Measurements from ENCODE around the gene TMEM179.

Gene TMEM179

DNA sequence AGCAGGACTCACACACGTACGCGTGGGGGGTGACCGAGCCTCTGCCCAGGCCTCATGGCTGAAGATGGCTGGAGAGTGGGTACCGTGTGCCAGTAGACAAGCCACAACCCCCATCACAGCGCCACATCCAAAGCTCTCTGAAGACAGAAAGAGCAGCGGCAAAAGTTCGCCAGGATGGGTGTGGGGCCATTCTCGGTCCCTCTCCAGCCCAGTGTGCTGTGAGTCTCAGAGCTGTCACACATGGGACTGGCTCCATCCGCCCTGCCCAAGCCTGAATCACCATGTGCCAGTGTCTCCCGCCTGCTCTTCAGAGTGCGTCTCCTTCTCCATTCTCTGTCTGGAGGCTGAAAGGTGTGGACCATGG is 5.7 kb downstream of the TMEM179 start:
- DNase-seq (ENCODE audit: low read depth), result no peak

DNA sequence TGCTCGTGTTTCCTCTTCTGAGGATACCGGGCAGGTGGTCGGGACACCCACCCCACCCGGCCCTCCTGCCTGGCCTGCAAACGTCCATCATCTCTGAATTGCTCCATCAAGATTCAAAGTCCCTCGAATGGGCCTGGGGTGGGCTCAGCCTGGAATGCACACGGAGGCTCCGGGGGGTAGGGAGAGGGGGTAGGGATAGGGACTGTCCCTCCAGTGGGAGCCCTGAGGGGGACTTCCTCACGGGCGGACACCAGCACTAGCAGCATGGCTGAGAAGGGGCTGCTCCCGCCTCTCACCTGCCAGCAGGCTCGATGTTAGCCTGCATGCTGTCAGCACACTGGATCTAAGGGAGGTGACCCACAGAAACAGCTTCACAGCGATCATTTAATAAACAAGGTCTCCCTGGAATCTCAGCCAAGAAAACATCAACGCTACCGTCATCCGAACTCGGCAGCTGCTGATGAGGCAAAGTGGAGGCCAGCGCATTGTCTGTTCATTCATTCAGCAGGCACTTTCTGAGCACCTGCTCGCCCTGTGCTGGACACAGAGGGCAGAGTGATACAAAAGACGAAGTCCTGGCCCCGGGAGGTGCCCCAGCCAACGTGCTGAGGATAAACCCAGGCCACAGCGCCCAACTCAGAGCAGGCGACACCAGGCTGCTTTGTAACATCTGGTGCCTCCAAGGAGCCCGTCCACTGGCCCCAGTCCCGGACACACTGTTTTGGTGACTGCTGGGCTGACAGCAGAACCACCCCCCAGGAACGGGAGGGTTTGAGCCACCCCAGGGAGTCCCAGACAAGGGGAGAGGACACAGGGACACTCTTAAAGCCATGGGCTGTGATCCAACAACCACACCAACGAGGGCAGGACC is 6.3 kb downstream of the TMEM179 start:
- DNase-seq (ENCODE audit: low read depth), result no peak

DNA sequence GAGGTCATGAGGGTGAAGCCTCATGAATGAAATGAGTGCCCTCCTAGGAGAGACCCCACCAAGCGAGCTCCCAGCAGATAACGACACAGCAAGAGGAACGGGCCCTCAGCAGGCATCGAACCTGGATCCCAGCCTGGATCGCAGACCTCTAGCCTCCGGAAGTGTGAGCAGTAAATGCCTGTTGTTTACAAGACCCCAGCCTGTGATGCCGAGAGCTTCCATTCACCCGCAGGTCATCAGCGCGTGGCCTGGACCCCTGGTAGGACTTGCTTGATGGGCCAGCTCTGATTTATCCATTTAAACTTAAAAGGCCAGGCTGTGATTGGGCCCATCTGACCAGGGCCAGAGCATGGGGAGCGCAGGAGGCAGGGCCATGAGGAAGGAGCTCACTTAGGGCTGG is 7.0 kb downstream of the TMEM179 start:
- no peak for DNase-seq (ENCODE audit: low read depth)

DNA sequence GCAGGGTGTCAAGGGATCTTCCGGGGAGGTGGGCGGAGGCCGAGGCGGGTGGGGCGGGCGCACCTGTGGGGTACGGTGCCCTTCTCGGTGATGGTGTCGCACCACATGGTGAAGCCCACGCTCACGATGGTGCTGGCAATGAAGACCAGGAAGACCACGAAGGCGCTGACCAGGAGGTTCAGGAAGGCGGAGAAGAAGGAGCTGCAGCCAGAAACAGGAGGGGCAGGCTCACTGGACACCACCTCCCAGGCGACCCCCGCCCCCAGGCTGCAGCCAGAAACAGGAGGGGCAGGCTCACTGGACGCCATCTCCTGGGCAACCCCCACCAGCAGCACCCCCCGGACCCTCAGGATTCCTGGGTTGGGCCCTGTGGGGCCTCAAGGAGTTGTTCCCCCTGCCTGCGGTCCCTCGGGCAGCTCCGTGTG is 7.6 kb downstream of the TMEM179 start:
- no peak for DNase-seq (ENCODE audit: low read depth)

DNA sequence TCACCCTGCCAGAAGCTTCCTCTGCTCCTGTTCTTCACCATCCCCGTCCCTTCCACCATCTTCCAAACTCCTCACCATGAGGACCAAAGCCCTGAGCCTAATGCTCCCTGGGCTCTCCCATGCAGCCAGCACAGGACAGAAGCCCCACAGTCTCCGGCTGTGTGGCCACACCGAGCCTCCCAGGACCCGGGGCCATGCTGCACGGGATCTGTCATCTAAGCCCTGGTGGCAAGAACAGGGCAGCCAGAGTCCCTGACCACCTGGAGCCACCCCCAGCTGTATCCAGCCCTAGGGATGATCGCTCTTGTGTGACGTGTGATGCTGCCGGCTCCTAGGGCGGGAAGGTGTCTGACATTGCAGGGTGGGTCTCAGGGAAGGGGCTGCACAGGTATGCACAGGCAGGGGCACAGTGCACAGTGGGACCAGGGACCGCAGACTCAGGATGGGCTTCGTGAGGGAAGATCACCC is 8.1 kb downstream of the TMEM179 start:
- DNase-seq (ENCODE audit: low read depth), result no peak

DNA sequence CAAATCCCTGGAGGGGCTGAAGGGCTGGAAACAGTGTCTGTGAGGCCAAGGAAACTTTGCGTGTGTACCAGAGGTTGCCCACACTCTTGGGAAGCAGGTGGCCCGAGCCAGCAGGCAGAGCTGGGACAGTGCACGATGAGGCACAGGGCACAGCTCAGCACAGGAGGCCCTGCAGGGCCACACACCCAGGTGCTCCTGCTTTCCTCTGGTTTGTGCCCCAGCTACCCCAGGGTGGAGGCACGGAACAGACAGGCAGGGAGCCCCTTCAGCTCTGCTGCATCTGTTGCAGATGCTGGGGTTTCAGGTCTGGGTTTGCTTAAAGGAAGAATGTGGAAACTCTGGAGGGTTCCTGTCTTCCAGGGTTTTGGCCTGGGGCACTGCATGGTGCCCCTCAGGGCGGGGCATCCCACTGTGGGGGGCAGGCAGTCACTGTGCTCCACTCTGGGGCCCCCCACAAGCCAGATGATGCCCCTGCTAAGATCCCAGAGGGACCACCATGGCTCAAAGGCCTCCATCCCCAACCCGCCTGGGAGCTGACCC is 8.6 kb downstream of the TMEM179 start:
- DNase-seq (ENCODE audit: low read depth), result no peak

DNA sequence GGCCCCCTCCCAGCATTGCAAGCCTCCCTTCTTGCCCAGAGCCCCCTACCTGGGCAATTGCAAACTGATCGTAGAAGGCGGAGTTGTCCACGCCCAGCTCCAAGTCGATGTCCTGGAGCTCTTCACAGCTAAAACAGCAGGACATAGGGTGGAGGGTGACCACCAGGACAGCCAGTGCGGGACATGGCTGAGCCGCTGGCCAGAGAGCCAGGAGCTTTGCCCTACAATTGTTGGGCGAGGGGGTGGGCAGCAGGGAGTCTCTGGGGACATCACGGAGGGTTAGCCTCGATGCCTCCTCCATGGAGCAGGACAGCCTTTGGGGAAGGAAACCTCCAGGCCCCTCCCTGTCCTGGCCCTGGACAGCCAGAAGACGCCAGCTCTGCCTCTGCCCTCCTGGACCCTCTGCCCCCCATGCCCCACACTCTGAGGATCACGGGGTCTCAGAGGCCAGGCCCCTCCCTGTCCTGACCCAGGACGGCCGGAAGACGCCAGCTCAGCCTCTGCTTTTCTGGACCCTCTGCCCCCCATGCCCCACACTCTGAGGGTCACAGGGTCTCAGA is 9.4 kb downstream of the TMEM179 start:
- DNase-seq (ENCODE audit: low read depth), result no peak

DNA sequence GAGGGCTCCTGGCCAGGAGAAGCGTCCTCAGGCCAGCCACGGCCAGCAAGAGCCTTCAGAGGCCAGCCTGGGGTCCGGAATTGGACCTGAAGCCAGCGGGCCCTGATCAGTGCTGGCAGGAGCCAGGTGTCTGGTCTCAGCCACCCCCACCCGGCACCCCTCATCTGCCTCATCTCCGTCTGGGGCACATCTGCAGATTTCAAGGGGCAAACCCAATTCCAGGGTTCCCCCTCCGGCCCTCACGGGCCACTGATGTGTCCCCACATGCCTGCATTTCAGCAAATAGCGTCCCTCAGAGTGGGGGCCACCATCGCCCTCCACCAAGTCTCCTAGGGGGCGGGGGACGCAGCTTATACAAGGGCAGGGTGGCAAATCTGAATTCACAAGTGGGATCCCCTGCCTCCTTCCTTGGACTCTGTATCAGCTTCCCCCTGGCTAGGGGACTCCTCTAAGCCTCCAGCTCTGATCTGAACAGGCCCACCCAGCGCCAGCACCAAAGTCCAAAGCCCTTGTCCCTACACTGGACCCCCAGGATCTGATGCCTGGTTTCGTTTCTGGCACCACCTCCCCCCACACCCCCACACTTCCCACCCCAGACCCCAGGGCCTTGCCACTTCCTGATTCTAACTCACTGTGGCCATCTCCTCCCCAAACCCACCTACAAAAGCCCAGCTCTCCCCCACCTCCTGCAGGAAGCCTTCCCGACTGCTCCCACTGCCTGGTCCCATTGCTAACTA is 10.1 kb downstream of the TMEM179 start:
- DNase-seq (ENCODE audit: low read depth), result no peak

DNA sequence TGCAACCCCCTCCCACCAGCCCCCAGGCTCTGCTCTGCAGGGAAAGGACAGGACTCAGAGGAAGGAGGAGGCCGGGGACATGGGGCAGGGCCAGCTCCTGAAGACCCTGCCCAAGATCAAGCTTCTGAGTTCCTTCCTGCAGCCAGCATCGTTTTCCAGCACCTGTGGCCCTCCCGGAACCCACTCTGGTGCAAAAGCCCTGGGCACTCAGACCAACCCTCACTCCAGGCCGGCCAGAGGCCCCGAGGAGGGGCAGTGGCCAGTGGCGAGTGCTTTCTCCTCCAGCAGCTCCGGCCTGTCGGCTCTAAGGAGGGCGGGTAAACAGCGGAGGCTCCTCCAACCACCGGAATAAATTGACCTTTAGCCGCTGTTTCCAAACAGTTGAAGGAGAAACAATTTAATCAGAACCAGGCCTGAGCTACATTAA is 10.8 kb downstream of the TMEM179 start:
- DNase-seq (ENCODE audit: low read depth), result no peak

DNA sequence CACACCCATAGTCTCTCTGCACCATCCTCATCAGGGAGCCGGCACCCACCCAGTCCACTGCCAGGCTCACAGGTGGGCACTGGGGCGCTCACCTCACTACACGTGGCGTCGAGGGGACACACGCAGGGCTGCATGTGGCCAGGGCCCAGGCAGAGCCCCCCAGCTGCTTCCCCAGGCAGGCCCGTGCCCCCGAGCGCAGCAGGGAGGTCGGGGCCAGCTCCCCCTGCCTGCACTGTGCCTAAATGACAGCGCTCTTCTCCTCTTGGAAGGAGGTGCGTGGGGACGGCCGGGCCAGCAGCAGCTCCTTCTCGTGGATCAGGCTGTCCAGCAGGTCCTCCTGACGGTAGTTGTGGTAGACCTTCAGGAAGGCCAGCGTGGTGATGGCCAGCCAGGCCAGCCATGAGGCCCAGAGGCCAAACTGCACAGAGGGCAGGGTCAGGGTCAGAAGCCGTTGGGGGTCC is 11.3 kb downstream of the TMEM179 start:
- DNase-seq (ENCODE audit: low read depth), result no peak

DNA sequence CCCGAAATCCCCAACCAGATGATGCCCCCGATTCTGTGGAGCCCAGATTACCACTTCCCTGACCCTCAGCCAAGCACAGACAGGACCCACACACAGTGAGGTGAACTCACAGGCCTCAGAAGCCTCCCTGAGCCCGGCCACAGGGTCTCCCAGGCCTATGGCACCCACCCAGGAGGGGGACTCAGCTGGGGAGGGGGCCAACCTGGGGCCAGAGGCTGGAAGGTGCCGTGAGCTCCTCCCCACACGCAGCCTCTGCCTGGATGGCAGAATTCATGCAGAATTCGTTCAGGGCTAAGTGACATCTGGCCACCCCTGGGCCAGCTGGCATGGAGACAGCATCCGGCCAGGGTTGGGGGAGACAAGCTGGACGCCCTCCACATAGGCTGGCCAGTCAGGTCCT is 11.8 kb downstream of the TMEM179 start:
- no peak for DNase-seq (ENCODE audit: low read depth)

DNA sequence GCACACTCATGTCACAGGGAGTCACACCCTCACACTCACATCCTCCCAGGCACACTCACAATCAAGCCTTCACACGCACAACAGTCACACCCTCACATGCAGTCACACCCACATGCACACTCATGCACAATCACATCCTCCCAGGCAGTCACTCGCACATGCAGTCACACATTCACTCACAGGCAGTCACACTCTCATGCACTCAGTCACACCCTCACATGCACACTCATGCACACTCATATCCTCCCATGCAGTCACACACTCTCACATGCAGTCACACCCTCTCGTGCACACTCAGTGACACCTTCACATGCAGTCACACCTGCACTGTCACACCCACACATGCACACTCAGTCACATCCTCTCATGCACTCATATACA is 12.3 kb downstream of the TMEM179 start:
- DNase-seq (ENCODE audit: low read depth), result no peak

DNA sequence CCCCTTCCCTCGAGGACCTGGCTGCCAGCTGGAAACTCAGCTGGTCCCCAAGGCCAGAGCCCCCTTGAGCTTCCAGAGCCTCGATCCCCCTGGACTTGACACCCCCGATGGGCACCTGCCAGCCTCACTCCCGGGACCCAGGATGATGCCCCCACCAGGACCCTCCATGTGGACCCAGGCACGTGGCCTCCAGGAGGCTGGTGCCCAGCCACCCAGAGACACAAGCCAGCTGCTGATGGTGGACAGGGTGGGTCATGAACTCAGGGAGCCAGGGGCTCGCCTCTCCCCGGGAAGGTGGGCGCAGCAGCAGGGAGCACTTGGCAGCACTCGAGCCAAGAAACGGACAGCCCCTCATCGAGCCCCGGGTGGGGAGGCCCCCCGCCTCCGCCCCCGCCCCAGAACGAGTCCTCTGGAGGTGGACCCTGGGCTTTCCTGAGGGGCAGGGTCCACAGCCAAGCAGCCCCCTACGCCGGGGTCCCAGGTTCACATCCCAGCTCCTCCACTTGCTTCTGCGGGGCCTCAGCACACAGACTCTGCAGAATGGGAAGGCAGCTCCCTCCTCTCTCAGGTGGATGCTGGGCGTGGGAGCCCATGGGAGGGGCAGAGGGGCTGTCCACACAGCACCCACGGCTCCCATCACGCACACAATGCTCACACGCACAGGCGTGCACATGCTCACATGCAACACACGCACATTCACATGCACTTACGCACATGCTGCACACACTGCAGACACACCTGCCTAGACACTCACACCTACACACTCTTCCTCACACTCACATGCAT is 12.9 kb downstream of the TMEM179 start:
- DNase-seq (ENCODE audit: low read depth), result no peak

DNA sequence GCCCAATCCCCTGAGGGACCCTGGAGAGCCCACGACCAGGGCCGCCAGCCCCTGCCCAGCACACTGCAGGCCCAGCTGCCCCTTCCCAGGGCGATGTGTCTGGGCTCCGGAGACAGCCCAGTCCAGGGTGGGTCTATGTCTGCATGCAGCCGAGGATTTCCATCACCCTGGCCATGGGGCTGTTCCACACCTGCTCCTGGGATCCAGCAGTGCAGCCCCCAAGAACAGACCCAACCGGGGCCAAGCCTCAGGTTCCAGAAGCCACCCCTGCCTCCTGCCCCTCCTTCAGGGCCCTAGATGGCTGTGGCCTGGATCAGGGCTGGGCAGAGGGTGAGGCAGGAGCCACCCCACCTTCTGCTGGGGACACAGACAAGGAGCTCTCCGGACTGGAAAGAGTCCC is 13.5 kb downstream of the TMEM179 start:
- no peak for DNase-seq (ENCODE audit: low read depth)

DNA sequence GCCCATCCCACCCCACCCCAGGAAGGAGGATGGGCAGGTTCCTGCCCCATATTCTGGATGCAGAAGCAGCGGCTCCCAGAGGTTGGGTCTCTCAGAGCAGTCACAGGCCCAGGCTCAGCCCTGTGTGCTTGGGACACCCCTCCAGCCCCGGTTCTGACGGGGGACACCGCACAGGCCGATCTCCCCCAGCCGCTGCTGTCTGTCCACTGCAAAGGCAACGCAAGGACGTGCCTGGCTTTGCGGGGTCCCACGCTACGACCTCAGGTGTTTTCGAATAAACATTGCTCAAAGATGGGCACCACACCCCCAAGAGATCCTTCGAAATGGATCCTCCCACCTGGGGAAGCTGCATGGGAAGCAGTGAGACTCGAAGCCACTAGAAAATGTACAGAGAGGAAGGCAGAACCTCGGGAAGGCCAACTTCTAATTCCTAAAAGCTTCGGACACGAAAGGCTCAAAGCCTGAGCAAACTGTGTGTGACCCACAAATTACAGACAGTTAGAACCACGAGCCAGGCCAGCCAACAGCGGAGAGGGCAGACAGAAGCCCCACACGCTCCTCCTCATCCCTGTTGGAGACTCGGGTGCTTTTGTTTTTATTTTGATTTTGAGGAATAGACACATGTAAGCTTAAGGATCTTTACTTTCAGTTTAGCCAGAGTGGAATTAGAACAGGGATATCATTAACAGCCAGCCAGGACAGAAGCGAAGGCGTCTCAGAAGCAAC is 14.2 kb downstream of the TMEM179 start:
- DNase-seq (ENCODE audit: low read depth), result no peak

DNA sequence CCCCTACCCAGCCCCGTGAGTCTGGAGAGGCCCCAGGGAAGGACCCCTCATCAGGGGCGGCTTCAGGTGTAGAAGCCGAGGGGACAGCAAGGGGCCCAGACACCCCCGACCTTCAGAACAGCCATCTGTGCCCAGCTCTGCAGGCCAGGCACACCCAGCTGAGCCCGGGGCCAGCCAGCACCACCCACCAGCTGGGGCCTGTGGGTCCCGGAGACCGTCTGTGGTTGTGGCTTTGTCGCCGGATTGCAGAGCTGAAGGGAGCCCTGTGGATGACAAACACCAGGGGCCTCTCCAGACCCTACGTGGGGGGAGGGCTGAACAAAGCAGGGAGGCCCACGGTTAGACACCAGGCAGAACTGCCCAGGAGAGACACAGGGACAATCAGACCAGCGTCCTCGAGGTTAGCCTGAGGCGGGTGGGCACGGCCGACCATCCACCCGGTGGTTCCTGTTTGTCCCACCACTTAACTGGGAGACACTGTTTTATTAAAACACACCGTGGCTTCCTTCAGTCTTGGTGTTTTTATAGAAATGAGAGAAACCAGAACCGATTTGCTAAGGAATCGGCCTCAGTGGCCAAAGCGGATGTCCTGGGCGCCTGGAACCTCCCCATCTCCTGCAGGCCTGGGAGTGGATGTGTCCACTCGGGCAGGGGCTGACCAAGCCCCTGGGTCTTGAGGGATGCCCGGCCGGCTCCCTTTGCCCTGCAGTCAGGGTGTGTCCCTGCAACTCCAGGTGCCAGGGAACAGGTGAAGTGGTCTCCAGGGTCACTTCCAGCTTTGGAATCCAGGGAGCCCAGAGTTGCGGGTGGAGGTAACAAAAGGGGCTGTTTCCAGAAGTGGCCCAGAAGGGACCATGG is 15.0 kb downstream of the TMEM179 start:
- no peak for DNase-seq (ENCODE audit: low read depth)

DNA sequence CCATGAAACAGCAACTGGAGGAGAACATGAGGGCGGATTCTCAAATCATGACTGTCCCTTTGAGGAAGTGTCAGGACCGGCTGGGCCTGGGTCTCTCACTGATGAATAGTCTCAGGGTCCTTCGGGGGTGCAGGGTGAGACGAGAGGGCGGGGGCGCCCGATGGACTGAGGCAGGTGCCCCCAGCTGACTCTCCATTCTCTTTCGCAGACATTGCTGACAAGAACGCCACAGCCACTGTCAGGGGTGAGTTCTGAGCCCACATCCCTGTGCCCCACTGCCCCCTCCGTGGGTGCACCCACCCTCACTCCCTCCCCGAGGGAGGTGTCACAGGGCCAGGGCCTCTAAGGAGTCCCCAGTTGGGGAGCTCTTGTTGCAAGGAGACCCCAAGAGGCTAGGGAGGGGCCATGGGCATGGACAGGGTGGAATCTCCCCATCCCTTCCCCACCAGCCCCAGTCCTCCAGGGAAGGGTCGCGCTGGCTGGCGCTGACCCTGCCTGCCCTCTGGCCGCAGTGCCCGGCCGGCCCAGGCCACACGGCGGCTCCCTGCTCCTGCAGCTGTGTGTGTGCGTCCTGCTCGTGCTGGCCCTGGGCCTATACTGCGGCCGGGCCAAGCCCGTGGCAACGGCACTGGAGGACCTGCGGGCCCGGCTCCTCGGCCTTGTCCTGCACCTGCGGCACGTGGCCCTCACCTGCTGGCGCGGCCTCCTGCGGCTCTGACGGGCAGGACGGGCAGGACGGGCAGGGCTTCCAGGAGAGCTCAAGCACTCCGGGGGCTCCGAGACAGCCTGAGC is 16.3 kb downstream of the TMEM179 start:
- DNase-seq (ENCODE audit: low read depth), result no peak

DNA sequence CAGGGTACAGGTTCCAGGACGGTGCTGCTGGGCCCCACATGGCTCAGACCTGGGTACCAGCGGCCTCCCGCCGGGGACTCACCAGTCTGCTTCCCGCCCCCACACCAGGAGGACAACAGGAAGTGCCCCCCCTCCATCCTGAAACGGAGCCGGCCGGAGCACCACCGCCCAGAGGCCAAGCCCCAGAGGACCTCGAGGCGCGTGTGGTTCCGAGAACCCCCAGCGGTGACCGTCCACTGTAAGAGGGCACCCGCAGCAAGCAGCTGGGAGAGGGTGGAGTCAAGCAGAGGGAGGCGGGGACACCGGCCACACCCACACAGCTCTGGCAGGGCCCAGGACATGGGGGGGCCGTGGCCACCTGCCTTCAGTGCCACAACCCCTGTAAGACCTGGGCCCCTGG is 16.9 kb downstream of the TMEM179 start:
- DNase-seq (ENCODE audit: low read depth), result no peak

DNA sequence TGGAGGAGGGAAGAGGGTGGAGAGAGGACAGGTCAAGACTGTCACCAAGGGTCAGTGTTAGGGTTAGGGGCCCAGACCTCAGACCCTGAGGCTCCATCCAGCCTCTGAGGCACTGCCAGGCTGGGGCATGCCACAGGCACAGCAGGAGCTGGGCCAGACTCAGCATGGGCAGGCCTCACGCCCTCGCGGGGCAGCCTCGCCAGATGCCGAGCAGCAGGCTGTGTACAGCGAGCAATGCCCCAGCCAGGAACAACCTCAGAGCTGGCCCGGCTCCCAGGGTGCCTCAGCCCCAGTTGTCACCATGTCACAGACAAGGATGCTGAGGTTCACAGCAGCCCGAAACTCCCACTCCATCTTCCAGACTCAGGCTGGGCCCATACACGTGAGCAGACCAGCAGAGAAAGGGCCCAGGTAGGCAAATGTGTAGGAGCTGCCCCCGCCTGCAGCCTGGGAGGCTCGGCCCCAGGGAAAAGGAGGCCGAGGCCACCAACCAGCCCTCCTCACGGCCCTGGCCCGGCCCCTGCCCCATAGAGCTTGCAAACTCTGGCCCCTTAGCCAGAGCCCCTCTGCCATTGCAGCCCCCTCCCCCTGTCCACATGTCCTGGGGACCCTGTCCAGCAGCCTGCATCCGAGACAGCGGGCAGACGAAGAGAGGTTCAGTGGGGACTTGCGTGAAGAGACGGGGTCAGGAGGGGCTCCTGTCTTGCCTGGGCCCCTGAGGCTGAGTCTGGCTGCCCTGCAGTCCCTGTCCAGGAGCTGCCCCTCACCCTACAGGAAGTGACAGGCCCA is 17.5 kb downstream of the TMEM179 start:
- no peak for DNase-seq (ENCODE audit: low read depth)
